ENCODE results near the gene CLDN6. TPM values are rescaled to one million over a fixed set of nuclear protein-coding genes. Genes with fewer than 3 reads are reported as not detected.

The CLDN6 gene
- total RNA-seq, 1 donor from 2014 or later, result not detected

DNA sequence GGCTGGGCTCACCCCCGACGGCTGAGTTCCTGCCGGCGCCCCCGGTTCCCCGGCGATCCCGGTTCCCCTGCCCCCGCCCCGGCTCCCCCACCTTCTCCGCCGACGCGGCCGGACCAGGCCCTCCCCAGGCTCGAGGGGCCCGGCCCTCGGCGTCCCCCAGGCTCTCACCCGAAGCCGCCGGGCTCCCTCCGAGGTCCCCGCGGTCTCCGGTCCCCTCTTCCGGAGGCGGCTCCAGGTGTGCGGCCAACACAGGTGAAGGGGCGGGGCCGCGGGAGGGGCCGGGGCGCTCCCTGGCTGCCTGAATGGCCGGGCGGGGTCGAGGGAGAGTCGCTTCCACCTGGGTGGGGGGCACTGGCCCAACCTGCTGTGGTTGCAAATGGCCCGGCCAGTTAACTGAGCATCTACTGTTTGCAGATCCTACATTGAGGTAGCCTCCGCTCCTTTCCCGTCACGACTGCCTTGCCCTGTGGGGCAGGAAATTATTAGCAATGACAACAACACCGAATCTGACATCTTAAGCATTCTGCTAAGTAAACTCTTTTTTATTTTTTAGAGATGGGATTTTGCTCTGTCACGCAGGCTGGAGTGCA lies 18.8 kb upstream of the CLDN6 start, which contains the start of gene BICDL2:
Gene BICDL2, minus strand, starts transcription at position 219 of the 590 bp plus-strand sequence. CDS start 1,448 bp downstream, outside the sequence.
- TF ChIP-seq, protein P1, sequence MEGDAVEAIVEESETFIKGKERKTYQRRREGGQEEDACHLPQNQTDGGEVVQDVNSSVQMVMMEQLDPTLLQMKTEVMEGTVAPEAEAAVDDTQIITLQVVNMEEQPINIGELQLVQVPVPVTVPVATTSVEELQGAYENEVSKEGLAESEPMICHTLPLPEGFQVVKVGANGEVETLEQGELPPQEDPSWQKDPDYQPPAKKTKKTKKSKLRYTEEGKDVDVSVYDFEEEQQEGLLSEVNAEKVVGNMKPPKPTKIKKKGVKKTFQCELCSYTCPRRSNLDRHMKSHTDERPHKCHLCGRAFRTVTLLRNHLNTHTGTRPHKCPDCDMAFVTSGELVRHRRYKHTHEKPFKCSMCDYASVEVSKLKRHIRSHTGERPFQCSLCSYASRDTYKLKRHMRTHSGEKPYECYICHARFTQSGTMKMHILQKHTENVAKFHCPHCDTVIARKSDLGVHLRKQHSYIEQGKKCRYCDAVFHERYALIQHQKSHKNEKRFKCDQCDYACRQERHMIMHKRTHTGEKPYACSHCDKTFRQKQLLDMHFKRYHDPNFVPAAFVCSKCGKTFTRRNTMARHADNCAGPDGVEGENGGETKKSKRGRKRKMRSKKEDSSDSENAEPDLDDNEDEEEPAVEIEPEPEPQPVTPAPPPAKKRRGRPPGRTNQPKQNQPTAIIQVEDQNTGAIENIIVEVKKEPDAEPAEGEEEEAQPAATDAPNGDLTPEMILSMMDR (IDR thresholded peaks at IDR 0.05), result no peak
- ChIA-PET POLR2A (no interaction called here), CTCF (interaction anchor here (0.6 kb wide), 1 partner anchor 8 kb away, joined by 3 read pairs; no protein-coding TSS in a partner anchor)
- Mint-ChIP-seq H3K27me3 (peaks cover 60% of the 10 kb centered on the region), H3K27ac (no peak within 1 kb of the TSS), H3K4me3 (peak within 1 kb of the TSS; percentile 35), H3K36me3 (ENCODE audit: low read depth) (no peaks in the 10 kb centered on the region), H3K4me1 (peaks cover 10% of the 10 kb centered on the region), H3K9me3 (no peaks in the 10 kb centered on the region)
- intact Hi-C loops (cut with micrococcal nuclease), result no loop called here
- ATAC-seq (ENCODE audit: low read depth) (no peak), DNase-seq (no peak)

DNA sequence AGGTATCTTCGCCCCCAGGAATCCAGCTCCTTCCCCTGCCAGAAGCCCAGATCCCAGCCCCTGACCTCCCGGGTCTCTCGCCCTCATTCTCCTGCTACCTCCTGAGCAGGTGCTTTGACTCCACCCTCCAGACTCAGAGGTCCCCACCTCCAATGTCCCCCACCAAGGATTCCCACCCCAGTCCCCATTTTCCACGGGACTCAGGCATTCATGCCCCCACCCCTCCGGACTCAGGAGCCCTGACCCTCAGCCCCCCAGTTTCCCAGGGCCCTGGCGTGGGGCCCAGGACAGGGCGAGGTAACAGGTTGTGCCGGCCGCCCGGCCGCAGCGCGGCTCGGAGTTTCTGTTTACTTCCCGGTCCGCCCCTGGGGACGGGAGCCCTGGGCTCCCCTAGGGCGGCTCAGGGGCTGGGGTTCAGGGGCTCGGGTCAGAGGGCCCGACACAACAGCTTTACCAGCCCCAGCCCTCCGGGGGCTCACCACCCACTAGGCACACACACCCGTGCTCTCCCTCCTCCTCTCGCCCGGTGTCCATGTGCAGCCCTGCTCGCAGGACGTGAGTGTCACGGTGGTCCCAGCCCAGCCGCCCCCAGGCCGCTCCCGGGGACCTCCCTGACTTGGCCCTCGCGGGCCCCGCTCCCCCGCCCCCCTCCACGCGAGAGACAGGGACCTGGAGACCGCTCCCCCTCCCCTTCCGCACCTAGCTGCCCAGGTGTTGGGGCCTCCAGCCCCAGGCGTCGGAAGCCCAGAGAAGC lies 18.2 kb upstream of the CLDN6 start:
- intact Hi-C loops (cut with micrococcal nuclease), result no loop called here

DNA sequence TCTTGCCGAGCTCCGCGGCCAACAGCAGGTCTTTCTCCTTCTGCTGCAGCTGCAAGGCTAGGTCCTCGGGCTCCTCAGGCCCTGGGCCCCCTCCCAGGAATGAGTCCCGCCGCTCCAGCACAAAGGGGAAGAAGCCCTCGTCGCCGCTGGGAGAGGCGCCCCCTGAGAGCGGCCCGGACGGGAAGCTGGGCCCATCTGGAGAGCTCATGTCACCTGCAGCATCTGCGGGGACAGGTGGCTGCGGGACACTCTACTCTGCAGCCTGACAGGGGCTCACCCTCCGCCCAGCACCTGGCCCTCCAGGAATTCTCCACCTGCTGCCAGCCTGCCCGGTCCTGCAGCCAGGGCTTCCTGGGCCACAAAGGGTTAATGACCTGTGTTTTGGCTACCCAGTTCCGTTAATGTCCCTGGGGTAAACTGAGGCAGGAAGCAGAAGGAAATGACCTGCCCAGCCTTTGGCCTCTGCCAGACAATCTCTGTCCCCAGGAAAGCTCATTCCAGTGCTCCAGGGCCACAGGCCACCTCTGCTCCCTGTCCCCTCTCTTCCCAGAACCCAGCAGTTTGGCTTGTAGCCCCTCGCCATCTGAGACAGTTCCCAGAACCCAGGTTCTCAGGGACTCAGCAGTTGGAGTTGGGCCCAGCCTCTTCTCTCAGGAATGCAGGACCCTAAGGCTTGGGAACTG lies 17.4 kb upstream of the CLDN6 start:
- CTCF ChIA-PET, result interaction anchor here (9.0 kb wide), 1 partner anchor 95 kb away, joined by 87 read pairs; the partner anchor contains the start of gene ZNF213
- Mint-ChIP-seq H3K27ac (no peak overlapping the region), H3K9me3 (no peaks in the 10 kb centered on the region), H3K36me3 (ENCODE audit: low read depth) (no peaks in the 10 kb centered on the region), H3K4me1 (peaks cover 11% of the 10 kb centered on the region), H3K27me3 (peaks cover 60% of the 10 kb centered on the region), H3K4me3 (no peak overlapping the region)
- DNase-seq (no peak), ATAC-seq (ENCODE audit: low read depth) (no peak)
- TF ChIP-seq, protein P1 (IDR thresholded peaks at IDR 0.05), result no peak
- intact Hi-C loops (cut with micrococcal nuclease), result no loop called here
- POLR2A ChIA-PET, result no interaction called here

More for the DNA sequence above, 18.2 kb upstream of the CLDN6 start:
- Mint-ChIP-seq H3K27me3 (peaks cover 62% of the 10 kb centered on the region), H3K9me3 (no peaks in the 10 kb centered on the region), H3K4me3 (peak overlapping the region; percentile 35), H3K27ac (no peak overlapping the region), H3K36me3 (ENCODE audit: low read depth) (no peaks in the 10 kb centered on the region), H3K4me1 (peaks cover 11% of the 10 kb centered on the region)
- no peak for DNase-seq
- TF ChIP-seq, protein P1 (IDR thresholded peaks at IDR 0.05), result no peak
- ChIA-PET POLR2A (no interaction called here), CTCF (interaction anchor here (9.0 kb wide), 1 partner anchor 95 kb away, joined by 87 read pairs; the partner anchor contains the start of gene ZNF213)
- no peak for ATAC-seq (ENCODE audit: low read depth)

DNA sequence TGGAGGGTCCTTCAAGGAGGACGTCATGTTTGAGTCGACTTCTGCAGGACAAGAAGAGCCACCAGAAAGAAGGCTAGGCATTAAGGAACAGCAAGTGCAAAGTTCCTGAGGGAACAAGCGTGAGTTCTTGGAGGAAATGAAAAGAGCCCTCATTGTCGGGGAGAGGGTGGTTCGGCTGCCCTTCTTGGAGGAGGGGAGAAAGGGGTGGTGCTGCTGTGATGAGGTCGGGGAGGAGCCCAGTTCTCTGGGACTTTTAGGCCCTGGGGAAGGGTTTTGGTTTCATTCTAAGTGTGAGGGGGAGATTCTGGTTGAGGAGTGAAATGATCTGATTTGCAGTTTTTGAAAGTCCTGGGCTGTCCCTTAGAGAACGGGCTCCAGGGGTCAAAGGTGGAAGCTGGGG lies 14.6 kb upstream of the CLDN6 start:
- no peak for ATAC-seq (ENCODE audit: low read depth)
- peaks cover 23% of the 10 kb centered on the region for H3K4me1 Mint-ChIP-seq

More for the DNA sequence above, 14.6 kb upstream of the CLDN6 start:
- ChIA-PET POLR2A (interaction anchor here (0.9 kb wide), 1 partner anchor 105 kb away, joined by 5 read pairs; no protein-coding TSS in a partner anchor), CTCF (interaction anchor here (1.1 to 9.0 kb wide), 5 partner anchors 8 to 98 kb away, joined by 3 to 87 read pairs (median 3); partner anchors contain the start of gene ZNF213)
- no peak overlapping the region for H3K4me3 Mint-ChIP-seq
- H3K9me3 Mint-ChIP-seq, result no peaks in the 10 kb centered on the region
- intact Hi-C loops (cut with micrococcal nuclease), result no loop called here
- H3K27ac Mint-ChIP-seq, result no peak overlapping the region
- no peaks in the 10 kb centered on the region for H3K36me3 Mint-ChIP-seq (ENCODE audit: low read depth)
- TF ChIP-seq, protein P1 (IDR thresholded peaks at IDR 0.05), result no peak
- H3K27me3 Mint-ChIP-seq, result peaks cover 52% of the 10 kb centered on the region
- DNase-seq, result no peak
